Endothelial cell of umbilical vein (primary cell): Measurements from ENCODE around the gene FRYL. TPM values are rescaled to one million over a fixed set of nuclear protein-coding genes. Genes with fewer than 3 reads are reported as not detected.

Source experiments
- BruUV-seq: library from RNA; stranded (reverse); fragments of 400-500 nt; replicated peaks from 2 replicates; lab custom pipeline; 2021; lab: Mats Ljungman, UMichigan
- CTCF ChIA-PET: fragments of 300-600, 350-600 bp; sonication (Branson Sonifier 250); formaldehyde crosslinking; loops from one replicate; lab custom pipeline; 2021; ENCODE audit warnings: antibody characterized with exemption, inconsistent platforms; lab: Charles Lee
- POLR2A ChIA-PET: fragments of 300-600, 350-600 bp; sonication (Branson Sonifier 250); formaldehyde crosslinking; loops from one replicate; lab custom pipeline; 2021; ENCODE audit warnings: antibody characterized with exemption, inconsistent platforms; lab: Charles Lee
- DNase-seq: peaks from one replicate; pipeline ENCODE4 v3.0.0-alpha.2; 2011; ENCODE audit warnings: low read depth, low spot score
- FAIRE-seq: peaks from 2 replicates; lab custom pipeline; 2011; peaks lifted over from hg19 to GRCh38; lab: Jason Lieb, UNC
- H2AFZ ChIP-seq: 2 replicates; pipeline ENCODE4 v1.6.0; 2012; ENCODE audit warnings: low read depth, low read length, control low read depth, inconsistent platforms
- H3K27ac ChIP-seq: 2 replicates; pipeline ENCODE4 v1.5.1; 2011; ENCODE audit warnings: low read depth, mild to moderate bottlenecking, control low read depth, low read length, moderate library complexity; ENCODE audit not compliant: insufficient read depth
- H3K27me3 ChIP-seq, 2 experiments: 2 replicates each; pipeline versions ENCODE4 v1.6.0 to v1.6.1; 2011; ENCODE audit warnings: low read length in 2 of 2, mixed read lengths in 1 of 2; ENCODE audit not compliant: control insufficient read depth in 2 of 2, insufficient read depth in 2 of 2
- H3K36me3 ChIP-seq, 2 experiments: 2 replicates in 1 of 2; 3 replicates in 1 of 2; pipeline ENCODE4 v1.5.1; 2011; ENCODE audit warnings: low read length in 2 of 2, mild to moderate bottlenecking in 1 of 2, moderate library complexity in 1 of 2; ENCODE audit not compliant: control insufficient read depth in 2 of 2, insufficient read depth in 2 of 2; ENCODE audit errors: extremely low read depth in 1 of 2
- H3K4me1 ChIP-seq: 3 replicates; pipeline ENCODE4 v1.5.1; 2011; ENCODE audit warnings: mild to moderate bottlenecking, low read length; ENCODE audit not compliant: control insufficient read depth, insufficient read depth; ENCODE audit errors: extremely low read depth
- H3K4me2 ChIP-seq: 2 replicates; pipeline ENCODE4 v1.6.1; 2011; ENCODE audit warnings: low read length, control low read depth, mixed read lengths; ENCODE audit not compliant: insufficient read depth
- H3K4me3 ChIP-seq, 3 experiments: fragments of 200-600 bp in 1 of 3; sonication (generic), shearing (Covaris generic) in 1 of 3; replicated peaks in 1 of 3; 2 replicates each; pipeline ENCODE4 v1.5.1; 2011 to 2016; ENCODE audit warnings: control low read depth in 3 of 3, low read length in 3 of 3, mild to moderate bottlenecking in 2 of 3, inconsistent platforms in 1 of 3, low read depth in 1 of 3, moderate library complexity in 1 of 3; ENCODE audit not compliant: insufficient read depth in 1 of 3
- H3K79me2 ChIP-seq: 2 replicates; pipeline ENCODE4 v1.6.0; 2012; ENCODE audit warnings: low read length, inconsistent platforms; ENCODE audit not compliant: control insufficient read depth, insufficient read depth
- H3K9ac ChIP-seq: replicated peaks from 2 replicates; pipeline ENCODE3; 2011; ENCODE audit warnings: low read length, control low read depth; ENCODE audit not compliant: insufficient read depth; ENCODE audit errors: extremely low read depth
- H3K9me1 ChIP-seq: replicated peaks from 3 replicates; pipeline ENCODE4 v1.6.0; 2011; ENCODE audit warnings: mild to moderate bottlenecking, low read length; ENCODE audit not compliant: control insufficient read depth, insufficient read depth; ENCODE audit errors: extremely low read depth
- H3K9me3 ChIP-seq: replicated peaks from 2 replicates; pipeline ENCODE4 v1.5.1; 2012; ENCODE audit warnings: low read length, inconsistent platforms; ENCODE audit not compliant: control insufficient read depth, insufficient read depth
- H4K20me1 ChIP-seq: replicated peaks from 2 replicates; pipeline ENCODE3; 2011; ENCODE audit warnings: mild to moderate bottlenecking, low read length; ENCODE audit not compliant: control insufficient read depth, insufficient read depth; ENCODE audit errors: extremely low read depth
- FOS ChIP-seq: IDR thresholded peaks from 2 replicates; pipeline ENCODE4 v1.6.1; 2011; ENCODE audit warnings: mild to moderate bottlenecking, low read length, moderate library complexity, borderline replicate concordance; ENCODE audit not compliant: insufficient read depth
- GATA2 ChIP-seq: IDR thresholded peaks from 2 replicates; pipeline ENCODE4 v1.7.0; 2011; ENCODE audit warnings: low read depth, mild to moderate bottlenecking, moderate library complexity, mixed read lengths, low read length; ENCODE audit not compliant: insufficient read length, insufficient read depth
- JUN ChIP-seq: IDR thresholded peaks from 2 replicates; pipeline ENCODE4 v1.6.1; 2011; ENCODE audit warnings: borderline replicate concordance, low read depth; ENCODE audit not compliant: insufficient read length, insufficient read depth
- MYC ChIP-seq: IDR thresholded peaks from one replicate; pipeline ENCODE4 v1.6.1; 2011; ENCODE audit warnings: mild to moderate bottlenecking, low read depth, low read length
- POLR2A ChIP-seq: IDR thresholded peaks from 2 replicates; pipeline ENCODE4 v1.6.1; 2012; ENCODE audit warnings: low read depth, mild to moderate bottlenecking, control low read depth, low read length
- POLR2AphosphoS5 ChIP-seq: IDR thresholded peaks from 2 replicates; pipeline ENCODE4 v1.6.1; 2012; ENCODE audit warnings: low read depth, mild to moderate bottlenecking, control low read depth, low read length, moderate library complexity; ENCODE audit not compliant: insufficient read depth
- dilution Hi-C: fragments of 300-500 bp; cut with MboI; formaldehyde crosslinking; loops from one replicate; pipeline ENCODE4 v1.15.0; 2019; ENCODE audit warnings: low sequenced_read_pairs; ENCODE audit not compliant: extremely low pct_ligation_motif_present
- intact Hi-C: fragments of 100-400 bp; cut with micrococcal nuclease; formaldehyde crosslinking; loops from one replicate; pipeline ENCODE4 v1.10.0; 2022
- polyA plus RNA-seq, 4 experiments: library from polyadenylated mRNA; depleted of rRNA in 3 of 4; stranded (reverse) in 3 of 4; unstranded in 1 of 4; fragments of >200 nt; gene quantifications; 2 replicates each; pipeline versions ENCODE4 v1.2.1 to v1.2.3, GENCODE V29; 2011 to 2012; ENCODE audit warnings: missing spikeins in 1 of 4
- total RNA-seq: library from RNA; stranded (reverse); gene quantifications from 2 replicates; pipeline ENCODE4 v1.2.3, GENCODE V29; 2021

FRYL gene
- total and polyA plus RNA-seq, 2 donors (not counting 3 experiments of a cell fraction or from before 2014, with no cell fraction given): 17.0 to 84.9 TPM

- Histone ChIP-seq H3K79me2 (no peaks in the 10 kb centered on the region), H3K27ac (no peak overlapping the region), H2AFZ (no peak overlapping the region), H4K20me1 (no peaks in the 10 kb centered on the region), H3K4me1 (no peaks in the 10 kb centered on the region), H3K9me3 (no peaks in the 10 kb centered on the region), H3K4me2 (no peak overlapping the region), H3K36me3 (no peaks in the 10 kb centered on the region), H3K9ac (no peak overlapping the region), H3K4me3 (no peak overlapping the region), H3K27me3 (peaks cover 0 to 5% of the 10 kb centered on the region in 2 experiments), H3K9me1 (no peaks in the 10 kb centered on the region)
- ChIA-PET POLR2A (no interaction called here), CTCF (no interaction called here)
- TF ChIP-seq MYC (no peak), JUN (no peak), FOS (no peak)
- intact Hi-C loops: no loop called here
- BruUV-seq: no TSS peak
- FAIRE-seq (no peak), DNase-seq (no peak)
- dilution Hi-C loops: no loop called here
These were observed 35.4 kb upstream of the FRYL start for GRCh38 chr4:48815483-48815882.

- H3K79me2 ChIP-seq: no peaks in the 10 kb centered on the region
- H3K36me3 ChIP-seq: no peaks in the 10 kb centered on the region
- no peak overlapping the region for H2AFZ ChIP-seq
- CTCF ChIA-PET: interaction anchor here (1.0 kb wide), 1 partner anchor 145 kb away, joined by 3 read pairs; no protein-coding TSS in a partner anchor
- H3K4me3 ChIP-seq: no peak overlapping the region
- no peaks in the 10 kb centered on the region for H4K20me1 ChIP-seq
- no peaks in the 10 kb centered on the region for H3K9me3 ChIP-seq
- H3K9ac ChIP-seq: no peak overlapping the region
- intact Hi-C loops (no loop called here), dilution Hi-C loops (no loop called here)
- H3K9me1 ChIP-seq: no peaks in the 10 kb centered on the region
- DNase-seq (no peak), FAIRE-seq (no peak)
- H3K27ac ChIP-seq: no peak overlapping the region
- no TSS peak for BruUV-seq
- POLR2A ChIA-PET: no interaction called here
- no peak for TF ChIP-seq POLR2AphosphoS5
- TF ChIP-seq POLR2A: no peak
- no peak for TF ChIP-seq GATA2
- peaks cover 0 to 3% of the 10 kb centered on the region in 2 experiments for H3K27me3 ChIP-seq
- H3K4me1 ChIP-seq: no peaks in the 10 kb centered on the region
- no peak overlapping the region for H3K4me2 ChIP-seq
These were observed 33.9 kb upstream of the FRYL start for GRCh38 chr4:48813964-48814363.
